HG03354 (cell line): Measurements from ENCODE around the gene TST.
A peak's percentile ranks its signal among the peaks of the same experiment; 100 is the strongest.
"Not testable (repeated sequence)": the region's sequence is repeated elsewhere in the genome, so short reads cannot be mapped to it uniquely, and the experiment has no call there.

ENCODE experiments used
- ATAC-seq: cut with Tn5 transposase; IDR thresholded peaks from one replicate; pipeline ENCODE4 v1.9.1; 2021; ENCODE audit warnings: mild to moderate bottlenecking; ENCODE audit not compliant: unreplicated experiment, poor library complexity, severe bottlenecking

The TST gene

GRCh38 chr22:36998620-36999351 lies 20.5 kb downstream of the TST start:
- ATAC-seq: no peak

- no peak for ATAC-seq
These were observed 21.5 kb downstream of the TST start for GRCh38 chr22:36997746-36998145.

GRCh38 chr22:36991206-36991605 lies 28.0 kb downstream of the TST start:
- no peak for ATAC-seq

- ATAC-seq: no peak
These were observed 28.8 kb downstream of the TST start for GRCh38 chr22:36990457-36990856.

GRCh38 chr22:36989012-36989411 lies 30.2 kb downstream of the TST start:
- not testable (repeated sequence) for ATAC-seq

- ATAC-seq: no peak
These were observed 31.0 kb downstream of the TST start for GRCh38 chr22:36988075-36988832.

- no peak for ATAC-seq
These were observed 32.9 kb downstream of the TST start for GRCh38 chr22:36986242-36986821.

- no peak for ATAC-seq
These were observed 33.9 kb downstream of the TST start for GRCh38 chr22:36985211-36985889.

- ATAC-seq: no peak
These were observed 37.1 kb downstream of the TST start for GRCh38 chr22:36982136-36982535.

GRCh38 chr22:36981247-36981775 lies 37.9 kb downstream of the TST start:
- no peak for ATAC-seq

GRCh38 chr22:36979016-36979910 lies 40.0 kb downstream of the TST start:
- no peak for ATAC-seq

GRCh38 chr22:36977947-36978660 lies 41.1 kb downstream of the TST start:
- peak; percentile 76 for ATAC-seq

- ATAC-seq: peak; percentile 60
These were observed 41.8 kb downstream of the TST start for GRCh38 chr22:36977401-36977861.

GRCh38 chr22:36976606-36977005 lies 42.6 kb downstream of the TST start:
- ATAC-seq: no peak

GRCh38 chr22:36971341-36972125 lies 47.7 kb downstream of the TST start:
- ATAC-seq: no peak

- no peak for ATAC-seq
These were observed 50.8 kb downstream of the TST start for GRCh38 chr22:36968249-36968964.
